ENCODE measurements around the gene FRRS1L.

Gene FRRS1L

DNA sequence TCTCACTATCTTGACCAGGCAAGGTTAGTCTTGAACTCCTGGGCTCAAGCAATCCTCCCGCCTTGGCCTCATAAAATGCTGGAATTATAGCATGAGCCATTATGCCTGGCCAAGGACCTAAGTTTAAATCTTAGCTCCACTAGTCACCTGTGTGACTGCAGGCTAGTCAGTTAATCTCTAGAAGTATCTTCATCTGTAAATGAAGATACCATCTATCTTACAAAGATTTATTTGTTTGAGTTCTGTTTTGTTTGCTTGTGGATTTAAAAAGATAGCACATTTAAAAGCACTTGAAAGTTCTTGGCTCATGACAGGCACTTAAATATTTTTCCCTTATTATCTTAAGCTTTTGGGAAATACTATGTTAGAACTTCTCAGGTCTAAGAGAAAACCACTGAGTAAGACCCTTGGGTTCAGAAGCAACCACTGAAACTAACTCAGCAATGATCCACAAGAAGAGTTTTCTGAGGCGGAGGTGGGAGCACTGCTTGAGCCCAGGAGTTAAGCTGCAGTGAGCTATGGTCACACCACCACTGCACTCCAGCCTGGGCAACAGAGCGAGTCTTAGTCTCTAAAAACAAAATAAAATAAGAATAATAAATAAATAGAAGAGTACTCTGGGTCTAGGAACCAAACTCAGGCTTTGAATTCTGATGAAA, 66.4 kb downstream of the FRRS1L start:
- DNase-seq, result no peak

GRCh38 chr9:109098960-109099308, 68.1 kb downstream of the FRRS1L start:
- no peak for DNase-seq

DNA sequence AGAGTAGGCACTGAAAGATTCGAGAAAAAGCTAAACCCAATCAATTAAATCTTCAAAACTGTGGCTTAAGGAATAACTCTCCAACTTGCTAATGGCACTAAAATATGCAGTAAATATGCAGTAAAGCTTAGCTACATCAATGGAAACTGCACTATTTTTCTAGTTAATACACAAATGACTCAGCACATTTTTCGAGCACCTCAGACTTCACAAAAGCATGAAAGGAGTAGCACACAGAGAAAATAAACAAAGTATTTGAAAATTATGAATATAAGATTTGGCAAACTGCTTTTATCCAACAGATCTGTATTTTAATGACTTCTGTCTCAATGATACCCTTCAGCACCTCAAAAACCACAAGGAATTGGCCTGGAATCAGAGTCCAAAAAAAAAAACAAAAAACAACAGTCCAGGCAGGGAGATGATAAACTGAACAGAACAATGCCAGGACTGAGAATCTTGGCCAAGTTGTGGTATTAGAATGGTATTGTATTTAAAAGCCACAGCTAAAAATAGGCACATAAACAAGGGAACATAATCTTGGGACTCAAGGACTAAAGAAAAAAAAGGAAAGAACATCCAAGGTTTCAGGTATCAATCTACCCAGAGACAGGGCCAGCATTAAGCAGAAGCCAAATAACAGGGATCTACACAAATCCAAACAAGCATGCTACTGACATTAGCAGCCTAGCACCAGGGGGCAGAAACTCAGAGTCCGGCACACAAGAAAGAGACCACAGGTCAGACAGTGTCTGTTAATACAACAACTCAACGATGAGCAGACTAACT, 68.7 kb downstream of the FRRS1L start:
- DNase-seq, result no peak

DNA sequence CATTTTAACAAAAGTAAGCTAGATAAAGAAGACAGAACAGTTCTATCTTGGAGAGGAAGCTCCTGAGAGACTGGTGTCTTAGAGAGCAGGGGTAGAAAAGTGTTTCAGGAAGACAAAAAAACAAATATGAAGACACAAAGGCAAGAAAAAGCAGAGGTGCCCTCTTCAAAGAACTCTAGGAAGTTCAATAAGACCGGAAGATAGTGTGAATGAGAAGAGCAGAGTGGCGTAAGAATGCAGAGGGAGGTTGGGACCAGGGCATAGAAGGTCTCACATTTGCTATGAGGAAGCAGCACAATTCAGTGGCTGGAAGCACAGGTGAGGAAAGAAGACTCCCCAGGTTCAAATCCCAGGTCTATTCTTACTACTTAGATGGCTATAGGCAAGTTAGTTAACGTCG, 69.9 kb downstream of the FRRS1L start:
- DNase-seq, result no peak

- DNase-seq, result no peak
Observed at GRCh38 chr9:109095321-109095720, 71.7 kb downstream of the FRRS1L start.

DNA sequence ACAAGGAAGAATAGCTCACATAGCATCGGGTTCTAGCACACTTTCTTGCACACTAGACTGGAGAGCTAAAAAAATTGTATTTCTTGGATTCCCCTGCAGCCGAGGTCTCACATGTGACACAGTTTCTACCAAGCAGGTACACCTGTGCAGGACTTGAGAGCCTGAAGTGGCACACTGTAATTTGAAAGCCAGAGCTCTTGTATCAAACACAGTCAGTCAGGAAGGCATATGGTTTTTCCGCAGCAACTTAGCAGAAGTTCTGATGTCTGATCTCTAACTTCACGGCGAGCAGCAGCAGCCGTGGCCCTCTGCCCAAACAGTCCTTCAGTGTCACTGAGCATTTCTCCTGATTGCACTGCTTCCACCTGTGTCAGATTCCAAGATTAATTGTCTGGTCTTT, 72.8 kb downstream of the FRRS1L start:
- no peak for DNase-seq

DNA sequence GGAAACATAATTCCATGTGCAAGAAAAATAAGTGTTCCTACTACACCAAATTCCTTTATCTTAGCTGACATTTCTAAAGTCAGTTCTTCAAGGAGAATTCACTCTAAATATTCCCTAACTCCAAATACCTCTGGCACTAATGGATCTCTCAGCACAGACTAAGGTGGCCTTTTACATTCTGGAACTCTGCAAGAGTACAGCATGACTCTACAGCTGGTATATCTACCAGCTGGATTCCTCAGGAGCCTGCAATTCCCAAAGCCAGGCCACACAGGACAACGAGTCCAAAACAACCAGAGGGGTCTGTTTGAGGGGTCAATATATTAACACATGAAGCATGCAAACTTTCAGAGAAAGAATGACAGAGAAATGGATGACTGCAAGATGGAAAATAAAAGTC, 74.5 kb downstream of the FRRS1L start:
- no peak for DNase-seq

- no peak for DNase-seq
Observed at GRCh38 chr9:109092051-109092580, 74.9 kb downstream of the FRRS1L start.

- DNase-seq, result no peak
Observed at GRCh38 chr9:109088221-109088620, 78.8 kb downstream of the FRRS1L start.

DNA sequence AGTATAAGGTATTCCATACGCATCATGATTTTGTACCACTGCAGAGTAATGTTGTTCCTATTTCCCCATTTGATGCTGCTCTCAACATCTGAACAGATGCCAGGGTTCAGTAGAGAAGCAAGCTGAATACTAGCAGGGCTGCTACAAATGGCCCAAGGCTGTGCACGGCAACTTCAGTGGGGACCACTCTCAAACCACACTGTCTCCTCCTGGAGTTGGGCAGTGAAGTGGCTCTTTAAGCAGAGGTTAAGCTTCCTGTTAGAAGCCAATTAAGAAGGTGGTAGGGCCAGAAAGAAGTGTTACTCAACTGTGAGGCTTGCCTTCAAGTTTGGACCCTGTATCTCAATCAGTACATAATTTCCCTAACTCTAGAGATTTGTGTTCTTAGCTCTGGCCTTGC, 79.3 kb downstream of the FRRS1L start:
- no peak for DNase-seq

DNA sequence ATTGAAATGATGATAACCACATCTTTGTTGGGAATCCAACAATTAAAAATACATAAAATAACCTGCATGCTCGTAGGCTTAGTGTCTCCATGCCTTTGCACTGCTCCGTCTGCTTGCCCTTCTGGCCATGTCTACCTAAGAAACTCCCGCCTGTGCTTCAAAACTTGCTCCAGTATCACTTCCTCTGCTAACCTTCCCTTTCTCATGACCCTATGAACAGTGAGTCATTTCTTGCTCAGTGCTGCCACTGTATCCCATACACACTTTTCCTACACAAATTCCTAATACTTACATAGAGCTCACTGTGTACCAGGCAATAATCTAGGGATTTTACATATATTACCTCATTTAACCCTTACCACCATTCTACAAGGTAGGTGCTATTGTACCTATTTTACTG, 80.8 kb downstream of the FRRS1L start:
- DNase-seq, result no peak

DNA sequence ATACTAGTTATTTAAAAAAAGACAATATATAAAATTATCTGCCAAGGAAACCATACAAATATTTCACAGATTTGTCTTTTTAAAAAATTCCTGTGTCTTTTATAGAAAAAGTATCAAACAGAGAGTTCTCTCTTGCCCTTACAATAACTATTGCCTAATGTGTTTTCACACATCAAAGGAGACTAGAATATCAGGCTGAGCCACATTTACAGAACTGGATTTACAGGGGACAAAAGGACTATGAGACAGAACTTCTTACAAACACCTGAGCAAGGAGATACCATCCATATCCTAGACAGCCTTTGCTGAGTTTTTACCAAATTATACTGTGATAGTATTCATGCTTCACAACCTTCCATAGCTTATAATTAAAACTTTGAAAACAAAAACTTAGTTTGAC, 81.5 kb downstream of the FRRS1L start:
- no peak for DNase-seq

DNA sequence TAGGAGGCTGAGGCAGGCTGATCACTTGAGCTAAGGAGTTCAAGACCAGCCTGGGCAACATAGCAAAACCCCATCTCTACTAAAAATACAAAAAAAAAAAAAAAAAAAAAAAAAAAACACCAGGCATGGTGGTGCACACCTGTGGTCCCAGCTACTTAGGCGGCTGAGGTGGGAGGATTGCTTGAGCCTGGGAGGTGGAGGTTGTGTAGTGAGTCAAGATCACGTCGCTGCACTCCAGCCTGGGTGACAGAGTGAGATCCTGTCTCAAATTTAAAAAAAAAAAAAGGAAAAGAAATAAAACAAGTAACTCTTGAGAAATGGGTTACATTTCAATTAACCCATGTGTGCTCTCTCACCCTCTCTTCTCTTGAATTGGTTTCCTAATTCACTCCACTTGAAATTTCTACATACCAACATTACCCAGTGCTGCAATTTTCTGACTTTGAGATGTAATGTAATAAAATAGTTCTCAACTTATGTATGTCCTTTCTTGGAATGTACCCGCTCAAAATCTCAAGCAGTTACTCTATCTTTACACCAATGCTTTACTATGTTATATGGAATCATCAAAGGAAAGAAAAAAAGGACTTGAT, 83.1 kb downstream of the FRRS1L start:
- DNase-seq, result no peak

DNA sequence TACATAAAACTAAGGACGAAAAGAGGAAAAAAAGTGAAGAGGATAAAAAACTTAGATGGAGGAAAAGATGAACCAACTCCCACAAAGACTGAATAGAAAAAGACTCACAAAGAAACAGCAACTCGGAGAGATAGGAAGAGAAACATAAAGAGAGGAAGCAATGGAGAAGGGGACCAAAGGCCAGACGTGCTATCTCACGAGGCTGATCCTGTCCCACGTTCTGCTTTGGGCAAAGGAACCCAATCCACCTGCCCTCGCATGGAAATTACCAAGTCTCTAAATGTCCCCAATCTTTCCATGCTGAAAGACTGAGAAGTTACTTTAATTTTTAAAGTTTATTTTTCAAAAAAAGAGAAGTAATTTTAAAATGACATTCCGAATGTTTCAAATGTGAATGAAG, 83.9 kb downstream of the FRRS1L start:
- DNase-seq, result no peak

DNA sequence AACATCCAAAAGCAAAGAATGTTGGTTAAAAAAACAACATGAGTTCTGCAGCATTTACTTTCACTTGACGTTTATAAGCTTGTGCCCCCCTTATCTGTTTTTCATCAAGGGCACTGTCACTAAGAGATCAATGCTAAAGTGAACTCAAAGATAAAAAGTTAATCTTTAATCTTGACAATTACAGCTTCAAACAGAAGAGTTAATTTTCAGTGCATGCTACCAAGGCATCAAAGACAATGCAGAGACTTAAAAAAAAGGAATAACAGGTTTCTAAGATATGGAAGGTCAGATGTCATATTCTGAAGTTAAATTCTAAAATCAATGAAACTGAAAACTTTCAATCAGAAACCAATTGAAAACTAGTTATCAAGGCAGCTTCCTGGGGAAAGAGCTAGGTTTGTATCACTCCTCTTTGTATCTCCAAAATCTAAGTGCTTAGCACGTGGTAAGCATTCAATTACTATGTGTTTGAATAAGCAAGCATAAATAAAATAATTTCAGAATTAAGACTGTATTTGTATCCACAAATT, 84.9 kb downstream of the FRRS1L start:
- DNase-seq, result no peak
